Urinary bladder (tissue), 4 donors: ENCODE data around the gene RNF13. TPM values are rescaled to one million over a fixed set of nuclear protein-coding genes. Genes with fewer than 3 reads are reported as not detected.
"Not testable (repeated sequence)": the region's sequence is repeated elsewhere in the genome, so short reads cannot be mapped to it uniquely, and the experiment has no call there.

ENCODE experiments used
- DNase-seq: peaks from one replicate; pipeline ENCODE4 v3.0.0-alpha.2; 2015; ENCODE audit errors: extremely low spot score
- H3K27ac ChIP-seq: one replicate; pipeline ENCODE4 v1.5.1; 2013; ENCODE audit warnings: low read depth, mild to moderate bottlenecking, moderate library complexity
- H3K36me3 ChIP-seq: one replicate; pipeline ENCODE4 v1.6.1; 2013; ENCODE audit warnings: mild to moderate bottlenecking, moderate library complexity; ENCODE audit not compliant: insufficient read depth
- H3K4me1 ChIP-seq: one replicate; pipeline ENCODE4 v1.6.1; 2013; ENCODE audit warnings: mild to moderate bottlenecking, moderate library complexity; ENCODE audit not compliant: insufficient read depth
- H3K4me3 ChIP-seq: one replicate; pipeline ENCODE4 v1.5.1; 2013; ENCODE audit warnings: low read depth, low read length
- WGBS: extraction: QIAGEN DNeasy Blood & Tissue Kit; methylation state at CpG from one replicate; pipeline ENCODE4 v1.1.7; 2013; 5-methylcytosine and 5-hydroxymethylcytosine counted together
- polyA plus RNA-seq: library from polyadenylated mRNA; stranded (reverse); fragments of 200-250 nt; gene quantifications from one replicate; pipeline ENCODE4 v1.2.3, GENCODE V29; 2013
- total RNA-seq: library from RNA; depleted of rRNA; stranded (reverse); fragments of >200 nt; gene quantifications from one replicate; pipeline ENCODE4 v1.2.3, GENCODE V29; 2014
- donor health status: healthy with polysubstance abuse.
- donor health status: healthy.

Gene RNF13
- total and polyA plus RNA-seq, 2 donors = 74.8 to 162 TPM

DNA sequence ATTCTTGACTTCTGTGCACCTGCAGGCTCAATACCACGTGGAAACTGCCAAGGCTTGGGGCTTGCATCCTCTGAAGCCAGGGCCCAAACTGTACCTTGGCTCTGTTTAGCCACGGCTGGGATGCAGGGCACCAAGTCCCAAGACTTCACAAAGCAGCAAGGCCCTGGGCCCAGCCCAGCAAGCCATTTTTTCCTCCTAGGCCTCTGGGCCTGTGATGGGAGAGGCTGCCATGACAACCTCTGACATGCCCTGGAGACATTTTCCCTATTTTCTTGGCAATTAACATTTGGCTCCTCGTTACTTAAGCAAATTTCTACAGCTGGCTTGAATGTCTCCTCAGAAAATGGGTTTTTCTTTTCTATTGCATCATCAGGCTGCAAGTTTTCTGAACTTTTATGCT is 25.5 kb downstream of the RNF13 start:
- 84% methylated on average over 3 of the region's 3 CpGs for WGBS
- not testable (repeated sequence) for DNase-seq, H3K36me3 ChIP-seq, H3K4me1 ChIP-seq, H3K27ac ChIP-seq, H3K4me3 ChIP-seq

GRCh38 chr3:149839469-149839868 is 26.5 kb downstream of the RNF13 start:
- 95% methylated on average over 3 of the region's 3 CpGs for WGBS
- not testable (repeated sequence) for H3K4me3 ChIP-seq, H3K4me1 ChIP-seq, DNase-seq, H3K27ac ChIP-seq, H3K36me3 ChIP-seq

- 92% methylated on average over 3 of the region's 3 CpGs for WGBS
- no peak overlapping the region for H3K4me3 ChIP-seq
- no peak for DNase-seq
- H3K36me3 ChIP-seq = no peaks in the 10 kb centered on the region
- H3K27ac ChIP-seq = no peak overlapping the region
- H3K4me1 ChIP-seq = no peaks in the 10 kb centered on the region
These were observed 26.9 kb downstream of the RNF13 start for GRCh38 chr3:149839896-149840295.

DNA sequence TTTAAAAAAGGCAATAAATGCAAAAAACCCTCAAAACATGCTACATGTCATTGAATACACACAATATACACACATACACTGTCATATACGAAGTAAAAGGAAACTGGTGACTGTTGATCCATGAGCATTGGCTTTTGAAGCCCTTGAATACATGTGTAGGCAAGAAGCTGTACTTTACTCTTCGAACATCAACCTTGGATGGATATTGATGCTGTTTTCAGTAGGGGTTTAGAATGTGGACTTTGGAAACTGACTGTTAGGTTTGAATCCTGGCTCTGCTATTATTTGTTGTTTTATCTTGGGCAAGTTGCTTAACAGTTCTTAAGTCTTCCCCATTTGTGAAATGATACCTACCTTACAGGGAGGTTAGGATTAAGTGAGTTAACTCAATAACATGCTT is 30.5 kb downstream of the RNF13 start:
- no peak for DNase-seq
- Histone ChIP-seq H3K36me3 (no peaks in the 10 kb centered on the region), H3K4me1 (no peaks in the 10 kb centered on the region), H3K4me3 (no peak overlapping the region), H3K27ac (no peak overlapping the region)
- 94% methylated on average over 2 of the region's 2 CpGs for WGBS

GRCh38 chr3:149844091-149844490 is 31.1 kb downstream of the RNF13 start:
- WGBS = 65% methylated on average over 2 of the region's 2 CpGs
- Histone ChIP-seq H3K4me1 (no peaks in the 10 kb centered on the region), H3K27ac (no peak overlapping the region), H3K4me3 (no peak overlapping the region), H3K36me3 (no peaks in the 10 kb centered on the region)
- no peak for DNase-seq

- no peak overlapping the region for H3K27ac ChIP-seq
- H3K36me3 ChIP-seq = no peaks in the 10 kb centered on the region
- WGBS = 91% methylated on average over 1 of the region's 1 CpG
- no peak overlapping the region for H3K4me3 ChIP-seq
- no peaks in the 10 kb centered on the region for H3K4me1 ChIP-seq
- DNase-seq = no peak
These were observed 32.7 kb downstream of the RNF13 start for GRCh38 chr3:149845570-149846244.

GRCh38 chr3:149848238-149848637 is 35.2 kb downstream of the RNF13 start:
- no peaks in the 10 kb centered on the region for H3K4me1 ChIP-seq
- no peak overlapping the region for H3K27ac ChIP-seq
- DNase-seq = no peak
- no peaks in the 10 kb centered on the region for H3K36me3 ChIP-seq
- 83% methylated on average over 1 of the region's 1 CpG for whole genome bisulfite sequencing
- H3K4me3 ChIP-seq = no peak overlapping the region

DNA sequence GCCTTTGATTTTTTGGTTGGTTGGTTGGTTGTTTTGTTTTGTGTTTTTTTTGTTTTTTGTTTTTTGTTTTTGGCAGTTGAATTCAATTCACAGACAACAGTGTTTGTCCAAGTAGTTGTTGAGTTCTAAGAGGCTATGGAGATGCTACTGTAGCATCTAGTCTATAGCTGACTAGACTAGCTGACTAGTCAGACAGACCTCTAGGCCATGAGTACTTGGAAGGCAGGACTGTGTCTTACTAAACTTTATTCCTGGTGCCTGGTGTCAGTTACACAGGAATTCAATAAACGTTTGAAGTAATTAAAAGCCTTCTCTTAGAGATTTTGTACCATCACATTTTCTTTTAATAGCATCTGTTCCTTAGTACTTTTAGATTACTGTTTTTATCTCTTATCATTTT is 35.7 kb downstream of the RNF13 start:
- Histone ChIP-seq H3K36me3 (no peaks in the 10 kb centered on the region), H3K27ac (no peak overlapping the region), H3K4me3 (no peak overlapping the region), H3K4me1 (no peaks in the 10 kb centered on the region)
- 53% methylated on average over 1 of the region's 1 CpG for WGBS
- DNase-seq = no peak

DNA sequence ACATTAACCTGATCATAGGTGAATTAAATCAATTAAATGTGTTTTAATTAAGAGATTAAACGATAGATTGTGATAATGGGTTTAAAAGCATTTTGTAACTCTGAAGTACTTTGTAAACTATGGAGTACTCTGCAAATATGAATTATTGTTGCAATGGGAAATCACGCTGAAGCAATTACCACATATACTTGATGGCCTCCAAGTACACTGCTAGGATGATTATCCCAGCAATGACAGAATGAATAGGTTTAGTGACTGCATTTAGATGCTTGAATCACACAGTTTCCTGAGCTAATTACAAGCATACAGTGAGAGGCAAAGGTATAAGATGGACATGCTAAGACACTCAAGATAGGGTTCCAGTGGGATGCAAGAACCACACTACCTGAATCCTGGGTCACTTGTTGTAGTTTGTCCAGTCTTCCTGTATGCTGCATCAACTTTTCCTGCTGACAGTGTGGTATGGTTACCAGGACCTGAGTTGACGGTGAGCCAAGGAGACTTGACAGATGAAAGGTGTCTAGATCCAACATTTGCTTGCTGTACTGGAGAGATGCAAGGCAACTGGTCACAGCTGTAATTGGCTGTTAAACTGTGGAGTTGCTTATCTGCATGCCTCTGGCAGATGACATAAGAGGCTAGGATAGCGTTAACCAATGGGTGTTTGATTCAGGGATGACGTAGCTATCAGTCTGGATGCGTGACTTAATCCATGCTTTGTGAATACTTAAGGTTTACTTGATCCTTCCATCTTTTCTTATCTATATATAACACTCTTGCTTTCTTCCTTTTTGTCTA is 38.0 kb downstream of the RNF13 start:
- Histone ChIP-seq H3K36me3 (no peaks in the 10 kb centered on the region), H3K4me3 (no peak overlapping the region), H3K27ac (no peak overlapping the region), H3K4me1 (no peaks in the 10 kb centered on the region)
- DNase-seq = no peak
- WGBS = 87% methylated on average over 6 of the region's 6 CpGs

DNA sequence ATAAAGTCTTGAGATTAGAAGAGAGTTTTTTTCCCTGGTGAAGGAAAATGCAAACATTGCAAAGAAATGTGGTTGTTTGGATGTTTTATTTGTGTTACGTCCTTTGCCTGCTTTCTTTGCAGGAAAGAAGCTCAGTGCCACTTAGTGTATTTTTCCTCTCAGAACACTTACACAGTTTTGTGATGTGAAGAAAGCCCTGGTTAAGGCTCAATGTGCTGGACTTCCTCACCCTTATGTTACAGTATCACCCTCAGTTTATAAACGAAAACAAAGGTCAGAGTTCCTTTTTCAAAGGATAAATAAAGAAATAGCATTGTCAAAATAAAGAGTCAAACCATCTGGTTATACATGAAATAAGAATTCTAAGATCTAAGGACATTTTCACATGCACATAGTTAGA is 45.9 kb downstream of the RNF13 start:
- Histone ChIP-seq H3K36me3 (no peaks in the 10 kb centered on the region), H3K4me3 (no peak overlapping the region), H3K4me1 (no peaks in the 10 kb centered on the region), H3K27ac (no peak overlapping the region)
- WGBS = 37% methylated on average over 2 of the region's 2 CpGs
- no peak for DNase-seq

DNA sequence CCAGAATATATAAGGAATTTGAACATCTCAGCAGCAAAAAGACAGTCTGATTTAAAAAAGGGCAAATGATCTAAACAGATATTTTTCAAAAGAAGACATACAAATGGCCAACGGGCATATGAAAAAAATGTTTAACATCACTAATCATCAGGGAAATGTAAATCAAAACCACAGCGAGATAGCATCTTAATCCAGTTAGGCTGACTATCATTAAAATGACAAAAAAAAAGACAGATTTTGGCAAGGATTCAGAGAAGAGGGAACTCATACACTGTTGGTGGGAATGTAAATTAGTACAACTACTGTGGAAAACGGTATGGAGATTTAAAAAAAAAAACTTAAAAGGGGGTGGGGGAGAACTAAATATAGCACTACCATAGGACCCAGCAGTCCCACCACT is 47.9 kb downstream of the RNF13 start:
- peaks cover 2% of the 10 kb centered on the region for H3K36me3 ChIP-seq
- H3K4me3 ChIP-seq = no peak overlapping the region
- H3K4me1 ChIP-seq = no peaks in the 10 kb centered on the region
- 35% methylated on average over 3 of the region's 3 CpGs for WGBS
- H3K27ac ChIP-seq = no peak overlapping the region
- DNase-seq = no peak

DNA sequence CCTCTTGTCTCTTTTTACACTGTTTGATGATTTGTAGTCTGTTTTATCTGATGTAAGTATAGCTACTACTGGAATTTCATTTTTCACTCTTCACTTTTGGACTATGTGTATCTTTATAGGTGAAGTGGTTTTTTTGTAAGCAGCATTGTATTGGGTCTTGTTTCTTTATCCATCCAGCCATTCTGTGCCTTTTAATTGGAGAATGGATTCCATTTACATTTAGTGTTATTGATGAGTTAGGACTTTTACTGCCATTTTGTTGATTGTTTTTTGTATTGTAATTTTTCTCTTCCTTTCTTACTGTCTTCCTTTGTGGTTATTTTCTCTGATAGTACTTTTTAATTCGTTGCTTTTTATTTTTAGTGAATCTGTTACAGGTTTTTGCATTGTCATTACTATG is 54.5 kb downstream of the RNF13 start:
- Histone ChIP-seq H3K4me1 (peaks cover 1% of the 10 kb centered on the region), H3K36me3 (peaks cover 2% of the 10 kb centered on the region), H3K27ac (no peak overlapping the region), H3K4me3 (no peak overlapping the region)
- no peak for DNase-seq
- 96% methylated on average over 1 of the region's 1 CpG for WGBS

DNA sequence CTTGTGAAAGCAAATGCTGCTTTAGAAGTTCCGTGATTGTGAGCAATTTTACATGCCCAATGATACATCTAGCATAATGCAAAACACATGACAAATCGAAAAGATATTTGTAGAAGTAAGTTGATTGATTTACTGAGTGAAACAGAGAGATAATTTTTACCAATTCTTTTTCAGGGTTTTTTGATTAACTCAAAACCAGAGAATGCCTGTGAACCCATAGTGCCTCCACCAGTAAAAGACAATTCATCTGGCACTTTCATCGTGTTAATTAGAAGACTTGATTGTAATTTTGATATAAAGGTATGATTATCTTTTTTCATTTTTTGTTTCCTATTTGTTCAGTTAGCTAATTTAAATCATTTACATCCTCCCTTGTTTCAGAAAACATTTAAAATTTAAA is 58.8 kb downstream of the RNF13 start:
- WGBS = 97% methylated on average over 3 of the region's 3 CpGs
- no peak for DNase-seq
- no peak overlapping the region for H3K4me3 ChIP-seq
- peaks cover 1% of the 10 kb centered on the region for H3K4me1 ChIP-seq
- no peaks in the 10 kb centered on the region for H3K36me3 ChIP-seq
- no peak overlapping the region for H3K27ac ChIP-seq

DNA sequence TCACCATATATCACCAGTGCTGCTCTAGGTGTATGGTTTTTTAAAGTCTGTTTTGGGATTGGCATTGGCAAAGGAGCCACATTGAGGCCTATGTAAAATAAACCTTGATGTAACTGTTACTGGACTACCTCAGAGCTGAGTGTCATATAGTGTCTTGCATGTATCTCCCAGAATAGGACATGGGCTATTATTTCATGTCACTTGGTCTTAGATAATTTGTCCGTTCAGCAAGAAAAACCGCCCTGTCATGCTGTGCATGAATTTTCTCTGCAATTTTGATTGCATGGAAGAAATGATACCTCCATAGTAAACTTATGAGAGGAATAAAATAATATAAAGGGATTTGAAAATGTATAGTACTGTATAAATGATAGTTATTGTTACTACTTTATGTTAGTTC is 59.6 kb downstream of the RNF13 start:
- Histone ChIP-seq H3K27ac (no peak overlapping the region), H3K36me3 (no peaks in the 10 kb centered on the region), H3K4me3 (no peak overlapping the region), H3K4me1 (peaks cover 1% of the 10 kb centered on the region)
- DNase-seq = no peak
- whole genome bisulfite sequencing = 98% methylated on average over 2 of the region's 2 CpGs
